HG03095 (cell line): ENCODE results near the gene ATP11B.
"Not testable (repeated sequence)": the region's sequence is repeated elsewhere in the genome, so short reads cannot be mapped to it uniquely, and the experiment has no call there.

Source experiments
- ATAC-seq: cut with Tn5 transposase; IDR thresholded peaks from one replicate; pipeline ENCODE4 v1.9.1; 2021; ENCODE audit warnings: moderate library complexity; ENCODE audit not compliant: unreplicated experiment

Gene ATP11B

DNA sequence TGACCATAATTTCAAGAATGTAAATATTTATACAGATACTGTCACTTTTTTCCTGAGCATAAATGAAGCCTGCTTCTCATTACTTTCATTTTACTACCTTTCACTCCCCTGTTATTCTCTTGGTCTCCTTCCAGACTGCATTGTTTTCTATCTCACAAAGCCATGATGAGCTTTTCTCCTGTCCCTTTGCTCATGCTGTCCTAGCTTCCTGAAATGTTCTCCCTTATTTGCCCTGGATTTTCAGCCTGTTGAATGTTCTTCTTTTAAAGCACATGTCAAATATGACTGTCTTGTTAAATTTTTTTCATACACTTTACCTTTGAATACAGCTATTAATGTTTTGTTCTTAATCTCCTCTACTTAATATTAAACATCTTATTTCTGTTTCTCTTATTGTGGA is 31.7 kb downstream of the ATP11B start:
- no peak for ATAC-seq

DNA sequence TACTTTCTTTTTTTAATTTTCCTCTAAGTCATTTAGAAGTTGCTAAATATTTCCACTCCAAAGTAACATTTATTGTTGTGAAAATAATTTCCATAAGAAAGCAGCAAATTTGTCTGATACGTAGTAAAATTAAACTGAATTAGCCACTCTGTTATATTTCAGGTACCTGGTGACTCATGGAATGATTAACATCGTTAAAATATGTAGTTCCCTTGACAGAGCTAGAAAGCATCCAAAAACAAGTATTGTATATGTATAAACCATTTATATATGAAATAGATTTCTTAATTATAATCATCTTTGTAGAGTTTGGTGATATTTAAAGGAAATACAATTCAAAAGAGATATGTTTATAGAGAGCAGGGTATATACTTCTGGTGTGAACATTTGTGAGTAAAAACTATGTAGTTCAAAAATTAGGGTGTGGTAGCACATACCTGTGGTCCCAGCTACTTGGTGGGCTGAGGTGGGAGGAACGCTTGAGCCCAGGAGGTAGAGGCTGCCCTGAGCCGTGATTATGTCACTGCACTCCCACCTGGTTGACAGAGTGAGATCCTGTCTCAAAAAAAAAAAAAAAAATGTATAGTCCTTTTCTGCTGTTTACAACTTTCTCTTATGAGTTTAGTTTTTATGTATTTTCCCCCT is 36.6 kb downstream of the ATP11B start:
- ATAC-seq: no peak

DNA sequence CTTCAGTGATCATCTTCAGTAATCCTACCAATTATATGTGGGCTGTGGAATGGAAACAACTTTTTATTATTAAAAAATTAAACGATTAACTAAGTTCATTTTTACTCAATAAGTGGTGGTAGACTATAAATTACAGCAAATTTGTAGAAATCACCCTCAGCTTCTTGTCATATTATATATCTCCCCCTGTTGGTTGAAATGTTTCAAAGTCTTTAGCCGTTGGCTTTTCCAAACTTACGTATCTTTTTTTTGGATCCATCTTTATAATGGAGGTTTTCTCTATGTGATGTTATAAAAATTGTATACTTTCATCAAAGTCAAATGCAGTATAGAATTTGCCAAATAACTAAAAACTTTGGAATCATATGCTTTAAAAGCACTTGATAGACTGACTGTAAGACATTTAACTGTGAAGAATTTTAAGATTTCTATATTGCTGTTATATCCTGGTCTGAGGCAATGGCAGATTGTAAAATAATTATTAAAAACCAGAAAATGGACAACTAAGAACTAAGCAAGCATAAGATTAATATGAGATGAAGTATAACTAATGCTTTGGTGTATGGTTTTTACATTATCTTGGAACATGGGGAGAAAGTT is 44.7 kb downstream of the ATP11B start:
- ATAC-seq: no peak

- no peak for ATAC-seq
Observed at GRCh38 chr3:182843478-182843877, 50.2 kb downstream of the ATP11B start.

- no peak for ATAC-seq
Observed at GRCh38 chr3:182848906-182849305, 55.6 kb downstream of the ATP11B start.

DNA sequence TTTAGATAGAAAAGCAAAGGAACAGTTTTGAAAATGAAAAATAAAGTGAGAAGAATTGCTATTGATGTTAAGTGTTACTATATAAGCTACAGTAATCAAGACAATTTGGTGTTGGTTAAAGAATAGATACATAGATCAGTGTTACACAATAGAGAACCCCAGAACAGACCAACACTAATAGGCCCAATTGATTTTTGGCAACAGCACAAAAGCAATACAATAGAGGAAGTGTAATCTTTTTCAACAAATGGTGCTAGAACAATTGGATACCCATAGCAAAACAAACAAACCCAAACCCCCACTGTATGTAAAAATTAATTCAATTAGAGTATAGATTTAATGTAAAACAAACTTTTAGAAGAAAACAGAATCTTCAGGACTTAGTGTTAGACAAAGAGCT is 61.8 kb downstream of the ATP11B start:
- ATAC-seq: no peak

GRCh38 chr3:182861348-182861747 is 68.0 kb downstream of the ATP11B start:
- ATAC-seq: no peak

- no peak for ATAC-seq
Observed at GRCh38 chr3:182862159-182862860, 69.0 kb downstream of the ATP11B start.

- ATAC-seq: no peak
Observed at GRCh38 chr3:182869059-182869458, 75.8 kb downstream of the ATP11B start.

- ATAC-seq: not testable (repeated sequence)
Observed at GRCh38 chr3:182870917-182871316, 77.6 kb downstream of the ATP11B start.

DNA sequence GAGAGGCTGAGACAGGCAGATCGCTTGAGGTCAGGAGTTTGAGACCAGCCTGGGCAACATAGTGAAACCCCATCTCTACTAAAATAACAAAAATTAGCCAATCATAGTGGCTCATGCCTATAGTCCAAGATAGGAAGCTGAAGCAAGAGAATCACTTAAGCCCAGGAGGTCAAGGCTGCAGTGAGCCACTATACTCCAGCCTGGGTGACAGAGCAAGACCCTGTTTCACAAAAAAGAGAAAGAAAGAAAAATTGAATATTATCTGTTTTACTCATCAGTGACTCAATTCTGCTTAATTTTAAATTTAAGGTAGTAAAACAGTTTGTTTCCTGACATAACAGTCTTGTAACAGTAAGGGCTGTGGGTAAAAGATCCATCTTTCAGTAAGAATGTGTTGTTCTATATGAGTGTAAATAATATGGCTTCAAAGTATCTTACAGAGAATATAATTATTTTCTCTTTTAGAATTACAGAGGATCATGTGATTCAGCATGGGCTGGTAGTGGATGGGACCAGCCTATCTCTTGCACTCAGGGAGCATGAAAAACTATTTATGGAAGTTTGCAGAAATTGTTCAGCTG is 85.8 kb downstream of the ATP11B start:
- ATAC-seq: no peak

GRCh38 chr3:182886497-182886896 is 93.2 kb downstream of the ATP11B start:
- no peak for ATAC-seq

GRCh38 chr3:182889948-182890629 is 96.8 kb downstream of the ATP11B start:
- ATAC-seq: no peak

GRCh38 chr3:182891364-182891763 is 98.1 kb downstream of the ATP11B start:
- no peak for ATAC-seq

GRCh38 chr3:182892226-182892625 is 98.9 kb downstream of the ATP11B start:
- no peak for ATAC-seq

DNA sequence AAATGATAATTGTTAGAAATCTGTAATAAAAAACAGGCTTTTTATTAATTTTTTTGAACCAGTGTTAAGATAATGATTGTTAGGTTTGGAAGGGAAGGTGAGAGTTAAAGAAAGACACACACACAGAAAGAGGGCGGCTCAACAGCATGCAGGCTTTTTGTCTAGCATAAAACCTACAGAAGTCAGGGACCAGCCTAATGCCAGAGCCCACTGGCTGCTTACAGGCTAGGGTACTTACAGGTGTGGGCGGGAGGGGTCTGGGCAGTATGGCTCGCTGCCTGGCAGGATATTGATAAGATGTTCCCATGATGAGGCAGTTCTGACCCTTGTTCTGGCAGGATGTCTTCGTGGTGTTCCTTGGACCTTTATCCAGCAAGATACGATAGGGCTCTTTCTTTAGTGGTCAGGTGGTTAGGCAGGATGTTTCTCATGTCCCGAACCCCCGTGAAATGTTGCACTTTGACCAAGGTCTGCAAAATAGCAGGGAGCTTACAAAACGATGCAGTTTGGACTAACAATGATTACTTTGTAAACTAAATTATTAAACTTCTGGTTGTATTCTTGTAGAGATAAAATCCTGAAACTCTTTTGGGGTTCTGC is 102.3 kb downstream of the ATP11B start:
- ATAC-seq: no peak

DNA sequence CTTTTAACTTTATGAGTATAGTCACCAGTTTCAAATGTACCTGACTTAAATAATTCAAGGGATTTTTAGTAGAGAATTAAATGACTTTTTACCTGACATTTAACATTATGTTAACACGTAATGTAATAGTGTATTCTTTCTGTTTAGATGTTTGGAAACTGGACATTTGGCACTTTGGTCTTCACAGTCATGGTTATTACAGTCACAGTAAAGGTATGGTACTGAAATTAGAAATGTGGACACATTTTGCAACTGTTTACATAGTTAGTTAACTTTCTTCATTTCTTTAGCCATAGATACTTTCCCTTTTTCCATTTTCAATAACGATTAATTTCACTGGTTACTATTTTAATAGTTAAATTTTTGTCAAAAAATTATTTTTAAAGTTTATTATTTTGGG is 103.2 kb downstream of the ATP11B start:
- ATAC-seq: no peak

GRCh38 chr3:182902236-182902635 is 108.9 kb downstream of the ATP11B start:
- no peak for ATAC-seq

GRCh38 chr3:182904164-182904563 is 110.9 kb downstream of the ATP11B start:
- no peak for ATAC-seq

DNA sequence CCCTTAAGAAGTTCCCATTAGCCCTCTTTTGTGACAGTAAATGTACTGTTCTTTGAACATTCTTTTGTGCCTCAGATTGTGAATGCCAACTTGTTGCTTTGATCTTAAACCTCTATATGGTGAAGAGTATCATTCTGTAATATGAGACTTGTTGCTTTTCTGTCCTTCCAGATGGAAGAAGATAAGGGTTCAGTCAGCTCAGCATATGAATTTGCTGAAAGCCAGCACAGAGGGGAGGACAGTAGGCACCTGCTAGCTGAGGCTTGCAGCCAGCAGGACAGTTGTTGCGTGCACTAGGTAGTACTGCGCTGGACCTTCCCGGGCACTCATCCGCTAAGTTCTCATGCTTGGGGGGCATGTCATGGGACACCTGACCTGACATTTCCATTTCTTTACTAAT is 112.3 kb downstream of the ATP11B start:
- ATAC-seq: no peak

- no peak for ATAC-seq
Observed at GRCh38 chr3:182906036-182906435, 112.7 kb downstream of the ATP11B start.
